ENCODE measurements around the gene SEMA6B.

Gene SEMA6B

GRCh38 chr19:4504891-4505569 is 54.5 kb downstream of the SEMA6B start:
- no peak for DNase-seq

- no peak for DNase-seq
Observed at GRCh38 chr19:4504297-4504701, 55.2 kb downstream of the SEMA6B start.

GRCh38 chr19:4503825-4504170 is 55.7 kb downstream of the SEMA6B start:
- DNase-seq, result no peak

GRCh38 chr19:4503132-4503824 is 56.2 kb downstream of the SEMA6B start:
- no peak for DNase-seq

GRCh38 chr19:4502282-4503131 is 57.0 kb downstream of the SEMA6B start:
- no peak for DNase-seq

- DNase-seq, result no peak
Observed at GRCh38 chr19:4501691-4502090, 57.8 kb downstream of the SEMA6B start.

GRCh38 chr19:4500841-4501591 is 58.5 kb downstream of the SEMA6B start:
- DNase-seq, result no peak

GRCh38 chr19:4499855-4500254 is 59.6 kb downstream of the SEMA6B start:
- DNase-seq, result no peak

- DNase-seq, result no peak
Observed at GRCh38 chr19:4499318-4499717, 60.2 kb downstream of the SEMA6B start.

GRCh38 chr19:4498694-4499093 is 60.8 kb downstream of the SEMA6B start:
- DNase-seq, result no peak

- no peak for DNase-seq
Observed at GRCh38 chr19:4497770-4498389, 61.6 kb downstream of the SEMA6B start.

GRCh38 chr19:4496304-4496703 is 63.2 kb downstream of the SEMA6B start:
- no peak for DNase-seq

- no peak for DNase-seq
Observed at GRCh38 chr19:4495471-4495870, 64.0 kb downstream of the SEMA6B start.

GRCh38 chr19:4494691-4495064 is 64.8 kb downstream of the SEMA6B start:
- no peak for DNase-seq

- no peak for DNase-seq
Observed at GRCh38 chr19:4493929-4494690, 65.4 kb downstream of the SEMA6B start.

- DNase-seq, result no peak
Observed at GRCh38 chr19:4493104-4493928, 66.2 kb downstream of the SEMA6B start.

All from NCI-H526 treated with DMSO at 0.1 percent for 48 hours (cell line).